GM18909 (cell line): ENCODE results near the gene PTCD2.

Experiments used
- ATAC-seq: cut with Tn5 transposase; IDR thresholded peaks from one replicate; pipeline ENCODE4 v1.9.1; 2021; ENCODE audit warnings: mild to moderate bottlenecking; ENCODE audit not compliant: unreplicated experiment, poor library complexity

Gene PTCD2

GRCh38 chr5:72408603-72409002 lies 88.4 kb downstream of the PTCD2 start:
- ATAC-seq = no peak

DNA sequence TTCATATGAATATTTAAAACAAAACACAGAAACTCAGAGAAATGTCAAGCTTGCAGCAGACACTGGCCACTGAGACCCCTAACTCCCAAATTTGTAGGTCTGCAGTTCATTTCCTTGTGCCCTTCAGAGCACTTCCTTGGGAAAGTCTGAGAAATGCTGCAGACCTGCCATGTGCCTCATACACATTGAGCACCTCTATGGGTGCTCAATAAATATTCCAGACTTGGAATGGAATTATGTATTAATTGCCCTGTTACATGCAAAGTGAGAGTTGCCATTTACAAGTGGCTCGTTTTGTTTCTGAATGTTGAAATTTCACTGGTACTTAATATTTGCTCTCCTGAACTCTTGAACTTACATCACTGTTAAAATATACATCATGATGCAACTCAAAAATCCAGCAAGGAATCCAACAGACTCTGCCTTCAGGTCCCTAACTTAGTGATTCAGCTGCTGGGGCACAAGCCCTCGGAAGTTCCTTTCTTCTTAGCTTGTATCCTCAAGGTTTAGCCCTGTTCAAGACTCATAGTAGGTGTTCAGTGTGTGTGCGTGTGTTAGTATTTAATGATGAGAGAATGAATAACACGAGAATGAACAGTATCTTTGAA lies 90.6 kb downstream of the PTCD2 start:
- no peak for ATAC-seq

- ATAC-seq = no peak
Observed at GRCh38 chr5:72412283-72413055, 92.3 kb downstream of the PTCD2 start.

- no peak for ATAC-seq
Observed at GRCh38 chr5:72415616-72416325, 95.6 kb downstream of the PTCD2 start.

GRCh38 chr5:72417333-72418062 lies 97.3 kb downstream of the PTCD2 start:
- ATAC-seq = no peak
